ENCODE results near the gene DISP3.

DISP3 gene

GRCh38 chr1:11478571-11479374 lies at the start of gene DISP3:
TSS of gene DISP3 (plus strand) at chr1:11479155. CDS start at chr1:11500993, 21,838 bp downstream.
- DNase-seq: no peak

- no peak for DNase-seq
Observed at GRCh38 chr1:11429226-11429625, 49.7 kb upstream of the DISP3 start.

- no peak for DNase-seq
Observed at GRCh38 chr1:11429935-11430334, 49.0 kb upstream of the DISP3 start.

- DNase-seq: no peak
Observed at GRCh38 chr1:11431941-11432507, 46.9 kb upstream of the DISP3 start.

GRCh38 chr1:11432526-11432925 lies 46.4 kb upstream of the DISP3 start:
- DNase-seq: no peak

- DNase-seq: no peak
Observed at GRCh38 chr1:11434501-11434900, 44.5 kb upstream of the DISP3 start.

- no peak for DNase-seq
Observed at GRCh38 chr1:11434926-11435325, 44.0 kb upstream of the DISP3 start.

- DNase-seq: no peak
Observed at GRCh38 chr1:11438996-11439395, 40.0 kb upstream of the DISP3 start.

- DNase-seq: no peak
Observed at GRCh38 chr1:11441211-11441952, 37.6 kb upstream of the DISP3 start.

- no peak for DNase-seq
Observed at GRCh38 chr1:11443043-11443442, 35.9 kb upstream of the DISP3 start.

GRCh38 chr1:11443961-11444658 lies 34.8 kb upstream of the DISP3 start:
- DNase-seq: no peak

- no peak for DNase-seq
Observed at GRCh38 chr1:11444907-11445306, 34.0 kb upstream of the DISP3 start.

GRCh38 chr1:11447903-11448302 lies 31.1 kb upstream of the DISP3 start:
- no peak for DNase-seq

GRCh38 chr1:11448373-11449099 lies 30.4 kb upstream of the DISP3 start:
- DNase-seq: no peak

- DNase-seq: no peak
Observed at GRCh38 chr1:11449100-11449403, 29.9 kb upstream of the DISP3 start.

- DNase-seq: no peak
Observed at GRCh38 chr1:11450310-11450709, 28.6 kb upstream of the DISP3 start.

- no peak for DNase-seq
Observed at GRCh38 chr1:11453742-11454491, 25.0 kb upstream of the DISP3 start.

- DNase-seq: no peak
Observed at GRCh38 chr1:11455967-11456570, 22.9 kb upstream of the DISP3 start.

GRCh38 chr1:11456965-11457364 lies 22.0 kb upstream of the DISP3 start:
- DNase-seq: no peak

GRCh38 chr1:11458811-11459275 lies 20.1 kb upstream of the DISP3 start:
- no peak for DNase-seq

GRCh38 chr1:11461531-11462137 lies 17.3 kb upstream of the DISP3 start:
- DNase-seq: no peak
